CD8-positive, alpha-beta memory T cell (primary cell): ENCODE measurements around the gene ARID4B. TPM values are rescaled to one million over a fixed set of nuclear protein-coding genes. Genes with fewer than 3 reads are reported as not detected.

Source experiments
- CTCF ChIA-PET: fragments of 350-600 bp; sonication (Branson Sonifier 250); formaldehyde crosslinking; loops from one replicate; lab custom pipeline; 2021; ENCODE audit warnings: antibody characterized with exemption; lab: Charles Lee
- POLR2A ChIA-PET: fragments of 350-600 bp; sonication (Branson Sonifier 250); formaldehyde crosslinking; loops from one replicate; lab custom pipeline; 2021; ENCODE audit warnings: antibody characterized with exemption; lab: Charles Lee
- DNase-seq, 5 donors: peaks; one replicate each; pipeline versions ENCODE4 v3.0.0 to v3.0.0-alpha.2; 2020 to 2022; ENCODE audit warnings: mixed read lengths in 1 of 5
- H3K27ac ChIP-seq: one replicate; pipeline ENCODE4 v1.7.0; 2013; ENCODE audit warnings: low read depth, mild to moderate bottlenecking, low read length, moderate library complexity
- H3K27me3 ChIP-seq: 2 replicates; pipeline ENCODE4 v1.7.0; 2013; ENCODE audit warnings: low read length, mild to moderate bottlenecking; ENCODE audit not compliant: insufficient read depth, poor library complexity, severe bottlenecking
- H3K36me3 ChIP-seq: 2 replicates; pipeline ENCODE4 v1.7.0; 2013; ENCODE audit warnings: mild to moderate bottlenecking, low read length, moderate library complexity; ENCODE audit not compliant: insufficient read depth
- H3K4me1 ChIP-seq: 2 replicates; pipeline ENCODE4 v1.7.0; 2013; ENCODE audit warnings: mild to moderate bottlenecking, low read length, moderate library complexity; ENCODE audit not compliant: insufficient read depth
- H3K4me3 ChIP-seq: 2 replicates; pipeline ENCODE4 v1.7.0; 2013; ENCODE audit warnings: mild to moderate bottlenecking, low read length
- H3K9me3 ChIP-seq: 2 replicates; pipeline ENCODE4 v1.7.0; 2013; ENCODE audit warnings: mild to moderate bottlenecking, low read length
- H3K27ac Mint-ChIP-seq, 8 donors: one replicate each; pipeline ENCODE4 v1.8.0; 2020 to 2021; ENCODE audit warnings: mixed read lengths in 8 of 8, mild to moderate bottlenecking in 6 of 8, inconsistent platforms in 3 of 8, moderate library complexity in 3 of 8
- H3K27me3 Mint-ChIP-seq, 2 donors: one replicate each; pipeline ENCODE4 v1.8.0; 2020 to 2021; ENCODE audit warnings: mixed read lengths in 2 of 2, mild to moderate bottlenecking in 1 of 2, moderate library complexity in 1 of 2
- H3K36me3 Mint-ChIP-seq, 3 donors: one replicate each; pipeline ENCODE4 v1.8.0; 2020 to 2021; ENCODE audit warnings: mixed read lengths in 3 of 3, inconsistent platforms in 1 of 3, mild to moderate bottlenecking in 1 of 3
- H3K4me1 Mint-ChIP-seq, 3 donors: one replicate each; pipeline ENCODE4 v1.8.0; 2020 to 2021; ENCODE audit warnings: mixed read lengths in 3 of 3, inconsistent platforms in 1 of 3, mild to moderate bottlenecking in 1 of 3
- H3K4me3 Mint-ChIP-seq, 7 donors: one replicate each; pipeline ENCODE4 v1.8.0; 2020 to 2021; ENCODE audit warnings: mixed read lengths in 7 of 7, mild to moderate bottlenecking in 6 of 7, moderate library complexity in 4 of 7, inconsistent platforms in 2 of 7
- H3K9me3 Mint-ChIP-seq, 5 donors: one replicate each; pipeline ENCODE4 v1.8.0; 2020 to 2022; ENCODE audit warnings: mixed read lengths in 5 of 5, mild to moderate bottlenecking in 3 of 5, moderate library complexity in 2 of 5, inconsistent platforms in 1 of 5
- polyA plus RNA-seq: library from polyadenylated mRNA; unstranded; fragments of 300-500 nt; fragmentation: Illumina TruSeq; gene quantifications from one replicate; pipeline ENCODE4 v1.2.3, GENCODE V29; 2021
- total RNA-seq, 2 experiments: library from RNA; stranded (reverse); gene quantifications; one replicate each; pipeline ENCODE4 v1.2.3, GENCODE V29; 2021

The ARID4B gene
- total and polyA plus RNA-seq, 3 experiments from 2014 or later: 39.9 to 88.6 (median 43.0) TPM

DNA sequence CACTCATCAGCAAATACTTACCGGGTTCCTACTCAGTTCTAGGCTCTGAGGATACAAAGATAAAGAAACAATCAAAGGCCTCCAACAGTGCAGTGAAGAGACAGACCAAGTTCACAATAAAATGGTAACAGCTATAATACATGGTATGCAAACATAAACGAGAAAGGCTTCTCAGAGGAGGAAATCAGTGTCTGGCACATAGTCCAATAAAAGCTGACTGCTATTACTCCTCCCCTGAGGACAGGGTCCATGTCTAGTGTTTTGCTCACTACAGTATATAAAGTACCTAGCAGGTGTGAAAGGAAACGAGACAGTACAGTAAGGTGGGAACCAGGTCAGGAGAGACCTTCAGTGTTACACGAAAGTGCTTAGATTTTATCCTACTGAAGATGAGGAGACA, 171.2 kb downstream of the ARID4B start:
- Histone ChIP-seq H3K27ac (no peak overlapping the region), H3K4me3 (no peak overlapping the region), H3K9me3 (no peaks in the 10 kb centered on the region), H3K36me3 (peaks cover 49% of the 10 kb centered on the region), H3K27me3 (no peaks in the 10 kb centered on the region), H3K4me1 (peaks cover 42% of the 10 kb centered on the region)
- Mint-ChIP-seq H3K27me3 (no peaks in the 10 kb centered on the region), H3K9me3 (peaks cover 0 to 2% (median 0%) of the 10 kb centered on the region in 5 donors), H3K4me3 (no peak overlapping the region), H3K36me3 (peaks cover 9 to 58% (median 11%) of the 10 kb centered on the region in 3 donors), H3K4me1 (peaks cover 35 to 45% (median 42%) of the 10 kb centered on the region in 3 donors), H3K27ac (no peak overlapping the region)
- DNase-seq: no peak
- CTCF ChIA-PET: interaction anchor here (1.0 to 1.5 kb wide), 3 partner anchors 10 to 815 kb away, joined by 3 read pairs; no protein-coding TSS in a partner anchor
- POLR2A ChIA-PET: interaction anchor here (0.5 kb wide), 1 partner anchor 51 kb away, joined by 12 read pairs; no protein-coding TSS in a partner anchor

DNA sequence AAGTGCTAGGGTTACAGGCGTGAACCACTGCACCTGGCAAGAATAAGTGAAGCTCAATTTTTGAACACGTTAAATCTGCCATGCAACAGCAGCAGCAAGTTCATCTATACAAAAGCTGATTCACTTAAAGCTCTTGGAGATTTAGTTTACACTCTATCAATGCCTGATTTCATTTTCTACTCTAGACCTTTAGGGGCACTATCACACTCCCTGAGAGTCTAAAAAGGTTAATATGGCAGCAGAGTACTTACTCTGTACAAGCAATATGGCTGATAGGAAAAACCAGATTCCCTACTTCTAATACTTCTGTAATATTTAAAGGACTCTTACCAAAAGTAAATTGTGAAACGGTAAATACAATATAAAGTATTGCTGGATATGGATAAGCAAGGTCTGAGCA, 171.7 kb downstream of the ARID4B start:
- ChIA-PET CTCF (interaction anchor here (1.0 to 1.5 kb wide), 2 partner anchors 11 to 815 kb away, joined by 3 read pairs; no protein-coding TSS in a partner anchor), POLR2A (interaction anchor here (0.5 to 0.7 kb wide), 2 partner anchors 15 to 50 kb away, joined by 4 to 12 read pairs; no protein-coding TSS in a partner anchor)
- Mint-ChIP-seq H3K4me3 (no peak overlapping the region), H3K9me3 (no peaks in the 10 kb centered on the region), H3K36me3 (peaks cover 11 to 58% (median 12%) of the 10 kb centered on the region in 3 donors), H3K27ac (no peak overlapping the region), H3K27me3 (no peaks in the 10 kb centered on the region), H3K4me1 (peaks cover 35 to 44% (median 40%) of the 10 kb centered on the region in 3 donors)
- Histone ChIP-seq H3K4me1 (peaks cover 40% of the 10 kb centered on the region), H3K27ac (no peak overlapping the region), H3K4me3 (no peak overlapping the region), H3K27me3 (no peaks in the 10 kb centered on the region), H3K9me3 (no peaks in the 10 kb centered on the region), H3K36me3 (peaks cover 53% of the 10 kb centered on the region)
- no peak for DNase-seq

DNA sequence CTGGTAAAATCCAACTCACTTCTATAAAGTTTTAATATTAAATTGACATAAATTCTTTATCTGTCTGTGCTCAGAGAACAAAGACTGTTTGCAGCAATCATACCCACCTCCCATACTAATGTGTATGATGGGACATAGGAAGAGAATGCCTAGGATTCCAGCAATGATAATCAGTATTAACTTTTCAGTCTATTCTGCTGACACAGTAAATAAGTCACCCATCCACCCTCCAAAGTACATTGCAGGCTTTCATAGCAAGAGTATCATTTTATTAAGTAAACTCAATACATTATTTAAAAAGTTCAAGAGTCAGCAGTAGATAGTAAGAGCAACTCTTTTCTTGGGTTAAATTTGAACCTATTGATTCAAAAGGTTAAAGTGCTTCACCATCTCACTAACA, 175.7 kb downstream of the ARID4B start:
- Mint-ChIP-seq H3K36me3 (peaks cover 14 to 74% (median 20%) of the 10 kb centered on the region in 3 donors), H3K4me3 (no peak overlapping the region)
- CTCF ChIA-PET: no interaction called here

DNA sequence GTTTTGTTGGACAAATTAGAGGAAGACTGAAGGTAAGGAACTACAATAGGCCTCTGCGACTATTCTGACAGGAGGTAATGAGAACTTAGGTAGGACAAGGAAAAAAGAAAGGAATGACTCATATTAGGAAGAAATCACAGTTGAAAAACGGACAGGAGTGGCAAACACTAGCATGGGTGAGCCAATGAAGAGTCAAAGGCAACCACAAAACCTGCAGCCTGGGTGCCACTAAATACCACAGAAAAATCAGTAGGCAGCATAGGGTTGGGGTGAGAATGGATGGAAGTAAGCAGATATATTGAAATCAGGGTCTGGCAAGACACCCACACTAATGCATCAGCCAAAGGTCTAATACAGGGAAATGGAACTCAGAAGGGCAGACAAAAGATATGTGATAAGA, 176.9 kb downstream of the ARID4B start:
- Mint-ChIP-seq H3K36me3 (peaks cover 14 to 83% (median 22%) of the 10 kb centered on the region in 3 donors), H3K27ac (peak overlapping the region in 7 of 8 donors; percentile 7 to 93 (median 29)), H3K27me3 (no peaks in the 10 kb centered on the region), H3K9me3 (no peaks in the 10 kb centered on the region), H3K4me1 (peaks cover 32 to 57% (median 39%) of the 10 kb centered on the region in 3 donors), H3K4me3 (peak overlapping the region in 1 of 7 donors; percentile 62)
- Histone ChIP-seq H3K9me3 (no peaks in the 10 kb centered on the region), H3K27me3 (no peaks in the 10 kb centered on the region), H3K27ac (no peak overlapping the region), H3K4me1 (peaks cover 1% of the 10 kb centered on the region), H3K36me3 (peaks cover 48% of the 10 kb centered on the region), H3K4me3 (no peak overlapping the region)
- ChIA-PET CTCF (no interaction called here), POLR2A (interaction anchor here (1.3 kb wide), 1 partner anchor 10 kb away, joined by 4 read pairs; the partner anchor contains the start of gene RBM34)
- no peak for DNase-seq

More for the DNA sequence above, 175.7 kb downstream of the ARID4B start:
- no peak overlapping the region for H3K27ac Mint-ChIP-seq
- Histone ChIP-seq H3K36me3 (peaks cover 60% of the 10 kb centered on the region), H3K27me3 (no peaks in the 10 kb centered on the region), H3K27ac (no peak overlapping the region), H3K4me3 (no peak overlapping the region), H3K4me1 (peaks cover 14% of the 10 kb centered on the region), H3K9me3 (no peaks in the 10 kb centered on the region)
- peaks cover 32 to 53% (median 36%) of the 10 kb centered on the region in 3 donors for H3K4me1 Mint-ChIP-seq
- H3K9me3 Mint-ChIP-seq: no peaks in the 10 kb centered on the region
- no peak for DNase-seq
- H3K27me3 Mint-ChIP-seq: no peaks in the 10 kb centered on the region
- POLR2A ChIA-PET: interaction anchor here (0.7 to 1.3 kb wide), 2 partner anchors 9 to 1129 kb away, joined by 4 to 5 read pairs; partner anchors contain the start of gene RBM34

DNA sequence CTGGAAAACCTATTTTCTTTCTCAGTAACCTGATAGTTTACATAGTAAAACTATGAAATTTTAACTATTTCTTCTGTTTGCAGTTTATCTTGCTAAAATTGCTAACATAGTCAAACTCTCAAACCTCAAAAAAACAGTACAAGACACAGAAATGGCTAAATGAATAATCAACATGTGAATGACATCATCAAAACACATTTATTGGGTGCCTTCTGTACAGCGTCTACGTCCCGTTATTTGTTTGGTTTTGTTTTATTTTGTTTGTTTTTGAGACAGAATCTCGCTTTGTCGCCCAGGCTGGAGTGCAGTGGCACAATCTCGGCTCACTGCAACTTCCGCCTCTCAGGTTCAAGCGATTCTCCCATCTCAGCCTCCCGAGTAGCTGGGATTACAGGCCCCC, 178.2 kb downstream of the ARID4B start:
- H3K4me3 ChIP-seq: no peak overlapping the region
- DNase-seq: no peak
- peak overlapping the region in 1 of 8 donors; percentile 94 for H3K27ac Mint-ChIP-seq
- H3K4me1 Mint-ChIP-seq: peaks cover 29 to 61% (median 42%) of the 10 kb centered on the region in 3 donors
- POLR2A ChIA-PET: interaction anchor here (0.7 to 1.3 kb wide), 2 partner anchors 11 to 273 kb away, joined by 3 to 8 read pairs; partner anchors contain the start of gene RBM34
- no peak overlapping the region for H3K27ac ChIP-seq
- peaks cover 13 to 87% (median 21%) of the 10 kb centered on the region in 3 donors for H3K36me3 Mint-ChIP-seq
- no peak overlapping the region for H3K4me3 Mint-ChIP-seq
- CTCF ChIA-PET: no interaction called here
- H3K27me3 Mint-ChIP-seq: no peaks in the 10 kb centered on the region
- H3K9me3 ChIP-seq: no peaks in the 10 kb centered on the region
- no peaks in the 10 kb centered on the region for H3K27me3 ChIP-seq
- peaks cover 51% of the 10 kb centered on the region for H3K36me3 ChIP-seq
- H3K9me3 Mint-ChIP-seq: no peaks in the 10 kb centered on the region
- no peaks in the 10 kb centered on the region for H3K4me1 ChIP-seq

DNA sequence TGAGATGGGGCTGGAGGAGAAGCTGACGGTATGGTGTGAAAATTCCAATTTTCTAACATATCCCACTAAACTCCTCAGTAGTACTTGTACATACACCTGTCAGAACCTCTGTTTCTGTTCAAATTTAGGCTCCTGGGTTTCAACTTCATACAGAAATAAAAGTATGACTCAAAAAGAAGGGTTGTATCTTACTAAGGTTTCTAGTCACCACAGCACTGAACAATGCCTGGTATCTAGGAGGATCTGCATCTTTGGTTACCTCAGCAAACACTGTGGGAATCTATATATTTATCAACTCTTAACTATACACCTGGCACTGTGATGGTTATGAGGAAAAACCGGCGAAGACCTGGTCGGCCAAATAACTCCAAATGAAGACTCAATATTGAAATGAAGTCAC, 180.7 kb downstream of the ARID4B start:
- peak overlapping the region in 2 of 8 donors; percentile 34 to 54 for H3K27ac Mint-ChIP-seq
- CTCF ChIA-PET: no interaction called here
- no peaks in the 10 kb centered on the region for H3K9me3 ChIP-seq
- POLR2A ChIA-PET: no interaction called here
- H3K4me1 Mint-ChIP-seq: peaks cover 21 to 53% (median 27%) of the 10 kb centered on the region in 3 donors
- peaks cover 3 to 83% (median 16%) of the 10 kb centered on the region in 3 donors for H3K36me3 Mint-ChIP-seq
- no peak for DNase-seq
- no peaks in the 10 kb centered on the region for H3K9me3 Mint-ChIP-seq
- no peak overlapping the region for H3K4me3 Mint-ChIP-seq
- no peaks in the 10 kb centered on the region for H3K27me3 Mint-ChIP-seq
- H3K36me3 ChIP-seq: peaks cover 34% of the 10 kb centered on the region
- H3K4me3 ChIP-seq: no peak overlapping the region
- H3K27ac ChIP-seq: no peak overlapping the region
- H3K4me1 ChIP-seq: no peaks in the 10 kb centered on the region
- H3K27me3 ChIP-seq: no peaks in the 10 kb centered on the region

DNA sequence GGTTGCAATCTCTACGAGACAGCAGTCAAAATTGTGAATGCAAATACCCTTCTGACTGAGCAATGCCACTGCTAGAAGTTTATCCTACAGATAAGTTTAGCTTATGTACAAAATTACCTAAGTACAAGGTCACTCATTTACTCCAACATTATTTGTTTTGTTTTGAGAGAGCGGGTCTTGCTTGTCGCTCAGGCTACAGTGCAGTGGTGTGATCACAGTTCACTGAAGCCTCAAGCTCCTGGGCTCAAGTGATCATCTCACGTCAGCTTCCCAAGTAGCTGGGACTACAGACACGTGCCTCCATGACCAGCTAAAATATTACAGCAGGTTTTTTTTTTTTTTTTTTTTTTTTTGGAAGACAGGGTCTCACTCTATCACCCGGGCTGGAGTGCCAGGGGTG, 182.3 kb downstream of the ARID4B start:
- H3K4me1 ChIP-seq: no peaks in the 10 kb centered on the region
- Mint-ChIP-seq H3K9me3 (no peaks in the 10 kb centered on the region), H3K4me1 (peaks cover 12 to 44% (median 15%) of the 10 kb centered on the region in 3 donors), H3K27ac (no peak overlapping the region), H3K36me3 (peaks cover 0 to 86% (median 8%) of the 10 kb centered on the region in 3 donors), H3K27me3 (no peaks in the 10 kb centered on the region), H3K4me3 (no peak overlapping the region)
- no peak for DNase-seq
- no peaks in the 10 kb centered on the region for H3K9me3 ChIP-seq
- ChIA-PET POLR2A (interaction anchor here (0.6 to 0.8 kb wide), 3 partner anchors 12 to 189 kb away, joined by 3 to 5 read pairs (median 5); partner anchors contain the start of gene RBM34), CTCF (interaction anchor here (0.9 to 1.4 kb wide), 3 partner anchors 10 to 13 kb away, joined by 3 to 4 read pairs (median 3); no protein-coding TSS in a partner anchor)
- H3K36me3 ChIP-seq: peaks cover 30% of the 10 kb centered on the region
- no peak overlapping the region for H3K27ac ChIP-seq
- H3K4me3 ChIP-seq: no peak overlapping the region
- no peaks in the 10 kb centered on the region for H3K27me3 ChIP-seq

DNA sequence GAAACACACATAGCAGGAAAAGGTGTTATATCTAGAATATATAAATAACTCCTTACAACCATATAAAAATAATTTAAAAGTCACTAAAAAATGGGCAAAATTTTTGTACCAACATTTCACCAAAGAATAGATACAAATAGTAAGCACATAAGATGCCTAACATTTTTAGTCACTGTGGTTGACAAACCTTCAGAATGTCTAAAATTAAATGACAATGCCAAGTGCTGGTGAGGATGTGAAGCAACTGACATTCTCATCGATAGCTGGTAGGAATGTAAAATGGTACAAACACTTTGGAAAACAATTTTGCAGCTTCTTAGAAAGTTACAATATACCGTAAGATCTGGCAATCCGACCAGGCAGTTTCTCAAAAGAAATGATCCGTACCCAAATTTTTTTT, 185.0 kb downstream of the ARID4B start:
- no peaks in the 10 kb centered on the region for H3K9me3 ChIP-seq
- no peak for DNase-seq
- H3K4me3 ChIP-seq: no peak overlapping the region
- H3K4me1 ChIP-seq: no peaks in the 10 kb centered on the region
- Mint-ChIP-seq H3K9me3 (no peaks in the 10 kb centered on the region), H3K4me3 (no peak overlapping the region), H3K4me1 (peaks cover 8 to 49% (median 18%) of the 10 kb centered on the region in 3 donors), H3K27ac (no peak overlapping the region), H3K36me3 (peaks cover 0 to 86% (median 13%) of the 10 kb centered on the region in 3 donors), H3K27me3 (no peaks in the 10 kb centered on the region)
- no peak overlapping the region for H3K27ac ChIP-seq
- no peaks in the 10 kb centered on the region for H3K27me3 ChIP-seq
- CTCF ChIA-PET: no interaction called here
- H3K36me3 ChIP-seq: peaks cover 23% of the 10 kb centered on the region
- POLR2A ChIA-PET: interaction anchor here (0.5 kb wide), 1 partner anchor 37 kb away, joined by 4 read pairs; no protein-coding TSS in a partner anchor
